CD4-positive, alpha-beta T cell (primary cell): Measurements from ENCODE around the gene SMOC1. TPM values are rescaled to one million over a fixed set of nuclear protein-coding genes. Genes with fewer than 3 reads are reported as not detected.

Experiments
- ATAC-seq: fragments of 200-7000 bp; cut with Tn5 transposase; one replicate; pipeline ENCODE4 v1.10.0; 2022; ENCODE audit warnings: mild to moderate bottlenecking; ENCODE audit not compliant: poor library complexity
- CTCF ChIA-PET: fragments of 350-600 bp; sonication (Branson Sonifier 250); formaldehyde crosslinking; loops from one replicate; lab custom pipeline; 2021; ENCODE audit warnings: antibody characterized with exemption, inconsistent platforms; lab: Charles Lee
- POLR2A ChIA-PET: fragments of 350-600 bp; sonication (Branson Sonifier 250); formaldehyde crosslinking; loops from one replicate; lab custom pipeline; 2021; ENCODE audit warnings: antibody characterized with exemption, inconsistent platforms; lab: Charles Lee
- DNase-seq, 14 experiments: peaks; one replicate each; pipeline ENCODE4 v3.0.0-alpha.2; 2013 to 2020; ENCODE audit warnings: mixed read lengths in 2 of 14
- H3K27ac ChIP-seq, 2 donors: one replicate each; pipeline versions ENCODE4 v1.5.1 to v1.7.0; 2013; ENCODE audit warnings: low read length in 2 of 2, low read depth in 1 of 2, mild to moderate bottlenecking in 1 of 2
- H3K27me3 ChIP-seq, 2 experiments: 1 replicate in 1 of 2; 2 replicates in 1 of 2; pipeline versions ENCODE4 v1.6.1 to v1.7.0; 2013; ENCODE audit warnings: low read length in 2 of 2, control low read depth in 1 of 2, mild to moderate bottlenecking in 1 of 2, moderate library complexity in 1 of 2; ENCODE audit not compliant: insufficient read depth in 2 of 2, control insufficient read depth in 1 of 2
- H3K36me3 ChIP-seq: one replicate; pipeline ENCODE4 v1.6.1; 2013; ENCODE audit warnings: low read length, control low read depth; ENCODE audit not compliant: insufficient read depth
- H3K4me1 ChIP-seq: one replicate; pipeline ENCODE4 v1.6.1; 2013; ENCODE audit warnings: low read length, control low read depth; ENCODE audit not compliant: insufficient read depth
- H3K4me3 ChIP-seq: one replicate; pipeline ENCODE4 v1.5.1; 2013; ENCODE audit warnings: mild to moderate bottlenecking, low read length, moderate library complexity
- H3K9me3 ChIP-seq, 2 experiments: 1 replicate in 1 of 2; 2 replicates in 1 of 2; pipeline versions ENCODE4 v1.6.1 to v1.7.0; 2013; ENCODE audit warnings: low read length in 2 of 2, mild to moderate bottlenecking in 2 of 2, control low read depth in 1 of 2, moderate library complexity in 1 of 2; ENCODE audit not compliant: control insufficient read depth in 1 of 2, insufficient read depth in 1 of 2
- H3K27ac Mint-ChIP-seq: one replicate; pipeline ENCODE4 v1.8.0; 2020; ENCODE audit warnings: mixed read lengths
- H3K27me3 Mint-ChIP-seq: one replicate; pipeline ENCODE4 v1.8.0; 2021; ENCODE audit warnings: mixed read lengths
- H3K36me3 Mint-ChIP-seq: one replicate; pipeline ENCODE4 v1.8.0; 2021; ENCODE audit warnings: low read depth, mixed read lengths
- H3K4me1 Mint-ChIP-seq: one replicate; pipeline ENCODE4 v1.8.0; 2021; ENCODE audit warnings: low read depth, mixed read lengths
- H3K4me3 Mint-ChIP-seq: one replicate; pipeline ENCODE4 v1.8.0; 2020; ENCODE audit warnings: mild to moderate bottlenecking, mixed read lengths
- H3K9me3 Mint-ChIP-seq: one replicate; pipeline ENCODE4 v1.8.0; 2020; ENCODE audit warnings: mixed read lengths
- intact Hi-C, 2 experiments: fragments of 100-400 bp; cut with DNase I in 1 of 2; cut with micrococcal nuclease in 1 of 2; formaldehyde crosslinking; loops; one replicate each; pipeline versions ENCODE4 v1.15.1 to v1.9.0; 2023 to 2025; cut with DNase I, micrococcal nuclease
- total RNA-seq, 174 experiments: library from RNA in 2 of 174; stranded (reverse) in 2 of 174; gene quantifications; one replicate each; pipeline ENCODE4 v1.2.3 and lab custom pipeline; 2021 to 2026
- TF ChIP-seq, protein P1 (sequence below): fragments of 200-600 bp; IDR thresholded peaks from one replicate; pipeline ENCODE4 v1.8.0; 2022; ENCODE audit warnings: antibody characterized with exemption, mild to moderate bottlenecking

SMOC1 gene
- total RNA-seq, 2 experiments from 2014 or later, result not detected

DNA sequence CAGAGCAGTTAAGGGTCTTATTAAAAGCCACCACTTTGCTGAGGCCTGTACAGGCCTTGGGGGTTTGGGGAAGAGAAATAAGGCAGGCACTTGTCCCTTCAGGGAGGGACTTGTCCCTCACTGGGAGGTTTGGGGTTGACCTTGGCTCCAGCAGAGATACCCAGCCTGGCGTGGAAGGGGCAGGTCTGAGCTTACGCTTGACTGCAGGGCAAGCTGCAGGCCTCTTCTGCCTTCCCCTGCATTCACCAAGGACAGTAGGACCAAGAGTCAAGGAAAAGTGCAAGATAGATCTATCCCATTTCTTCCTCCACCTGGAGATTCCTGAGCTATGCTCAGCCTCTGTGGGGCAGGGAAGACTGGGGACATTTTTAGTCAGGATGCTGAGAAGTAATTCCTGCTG, 154.3 kb downstream of the SMOC1 start:
- no peaks in the 10 kb centered on the region for H3K4me1 Mint-ChIP-seq
- peaks cover 14% of the 10 kb centered on the region for H3K27me3 Mint-ChIP-seq
- intact Hi-C loops, result no loop called here
- no peaks in the 10 kb centered on the region for H3K4me1 ChIP-seq
- no peaks in the 10 kb centered on the region for H3K36me3 ChIP-seq
- H3K36me3 Mint-ChIP-seq, result no peaks in the 10 kb centered on the region
- H3K27me3 ChIP-seq, result peaks cover 0 to 2% of the 10 kb centered on the region in 2 experiments
- no peak overlapping the region for H3K27ac Mint-ChIP-seq
- CTCF ChIA-PET, result no interaction called here
- TF ChIP-seq, protein P1, sequence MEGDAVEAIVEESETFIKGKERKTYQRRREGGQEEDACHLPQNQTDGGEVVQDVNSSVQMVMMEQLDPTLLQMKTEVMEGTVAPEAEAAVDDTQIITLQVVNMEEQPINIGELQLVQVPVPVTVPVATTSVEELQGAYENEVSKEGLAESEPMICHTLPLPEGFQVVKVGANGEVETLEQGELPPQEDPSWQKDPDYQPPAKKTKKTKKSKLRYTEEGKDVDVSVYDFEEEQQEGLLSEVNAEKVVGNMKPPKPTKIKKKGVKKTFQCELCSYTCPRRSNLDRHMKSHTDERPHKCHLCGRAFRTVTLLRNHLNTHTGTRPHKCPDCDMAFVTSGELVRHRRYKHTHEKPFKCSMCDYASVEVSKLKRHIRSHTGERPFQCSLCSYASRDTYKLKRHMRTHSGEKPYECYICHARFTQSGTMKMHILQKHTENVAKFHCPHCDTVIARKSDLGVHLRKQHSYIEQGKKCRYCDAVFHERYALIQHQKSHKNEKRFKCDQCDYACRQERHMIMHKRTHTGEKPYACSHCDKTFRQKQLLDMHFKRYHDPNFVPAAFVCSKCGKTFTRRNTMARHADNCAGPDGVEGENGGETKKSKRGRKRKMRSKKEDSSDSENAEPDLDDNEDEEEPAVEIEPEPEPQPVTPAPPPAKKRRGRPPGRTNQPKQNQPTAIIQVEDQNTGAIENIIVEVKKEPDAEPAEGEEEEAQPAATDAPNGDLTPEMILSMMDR, result no peak
- H3K4me3 ChIP-seq, result no peak overlapping the region
- no peak for ATAC-seq
- POLR2A ChIA-PET, result no interaction called here
- no peaks in the 10 kb centered on the region for H3K9me3 ChIP-seq
- DNase-seq, result no peak
- H3K9me3 Mint-ChIP-seq, result no peaks in the 10 kb centered on the region
- H3K27ac ChIP-seq, result no peak overlapping the region
- H3K4me3 Mint-ChIP-seq, result no peak overlapping the region

DNA sequence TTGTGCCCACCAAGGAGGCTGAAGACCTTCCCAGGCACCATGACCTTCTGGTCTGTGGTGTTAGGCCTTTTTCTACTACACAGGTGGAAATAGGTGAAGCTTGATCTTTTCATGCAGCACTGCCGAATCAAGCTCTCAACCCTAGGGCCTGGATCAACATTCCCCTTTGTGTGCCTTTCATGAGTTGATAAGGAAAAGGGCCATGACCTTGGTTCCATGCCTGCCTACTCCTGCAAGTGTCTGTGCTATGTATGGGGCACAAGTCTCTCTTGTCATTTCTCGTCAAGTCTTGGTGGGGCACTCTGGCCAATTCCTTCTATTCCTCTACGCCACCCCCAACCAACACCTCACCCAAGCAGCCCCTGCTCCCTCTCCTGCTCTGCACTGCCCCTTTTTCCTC, 155.0 kb downstream of the SMOC1 start:
- Histone ChIP-seq H3K4me1 (no peaks in the 10 kb centered on the region), H3K9me3 (no peaks in the 10 kb centered on the region), H3K36me3 (no peaks in the 10 kb centered on the region), H3K4me3 (no peak overlapping the region), H3K27me3 (peaks cover 0 to 4% of the 10 kb centered on the region in 2 experiments), H3K27ac (no peak overlapping the region)
- Mint-ChIP-seq H3K27me3 (peaks cover 20% of the 10 kb centered on the region), H3K4me3 (no peak overlapping the region), H3K36me3 (no peaks in the 10 kb centered on the region), H3K4me1 (no peaks in the 10 kb centered on the region), H3K9me3 (no peaks in the 10 kb centered on the region), H3K27ac (no peak overlapping the region)
- no peak for DNase-seq
- ChIA-PET POLR2A (no interaction called here), CTCF (no interaction called here)
- ATAC-seq, result no peak
- TF ChIP-seq, protein P1, result no peak
- intact Hi-C loops, result no loop called here

DNA sequence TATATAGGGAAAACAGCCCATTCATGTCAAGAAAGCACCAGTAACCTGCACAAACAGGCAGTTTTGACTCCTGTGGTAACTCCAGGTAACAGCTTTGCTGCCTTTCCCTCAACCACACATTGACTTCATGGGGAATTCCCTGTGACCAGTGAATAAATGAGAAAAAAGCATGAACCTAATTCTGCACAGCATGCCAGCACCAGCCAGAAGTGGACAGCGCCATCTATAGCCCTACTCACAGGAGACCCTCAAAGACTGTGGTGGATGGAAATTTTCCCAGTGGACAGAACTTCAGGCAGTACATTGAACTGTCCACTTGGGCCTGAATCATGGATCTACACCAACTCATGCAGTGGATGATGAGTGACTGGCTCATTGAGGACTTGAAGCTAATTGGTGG, 157.4 kb downstream of the SMOC1 start:
- no peak for ATAC-seq
- Mint-ChIP-seq H3K27ac (no peak overlapping the region), H3K4me1 (no peaks in the 10 kb centered on the region), H3K27me3 (peaks cover 36% of the 10 kb centered on the region), H3K36me3 (no peaks in the 10 kb centered on the region), H3K9me3 (no peaks in the 10 kb centered on the region), H3K4me3 (no peak overlapping the region)
- Histone ChIP-seq H3K4me1 (no peaks in the 10 kb centered on the region), H3K9me3 (no peaks in the 10 kb centered on the region), H3K27ac (no peak overlapping the region), H3K4me3 (no peak overlapping the region), H3K27me3 (peaks cover 0 to 8% of the 10 kb centered on the region in 2 experiments), H3K36me3 (no peaks in the 10 kb centered on the region)
- intact Hi-C loops, result no loop called here
- TF ChIP-seq, protein P1, result no peak
- no peak for DNase-seq
- CTCF ChIA-PET, result no interaction called here
- POLR2A ChIA-PET, result no interaction called here
